ENCODE measurements around the gene COL13A1.

Gene COL13A1

GRCh38 chr10:69797959-69798358 lies 3.7 kb upstream of the COL13A1 start:
- no peak for ATAC-seq
- TF ChIP-seq CREB5 (CRISPR knock-in tag; IDR thresholded peaks at IDR 0.05; ENCODE audit: low read depth) (no peak), GLIS3 (CRISPR knock-in tag; IDR thresholded peaks at IDR 0.05) (no peak), PPARA (CRISPR knock-in tag; IDR thresholded peaks at IDR 0.05; ENCODE audit: borderline replicate concordance) (no peak), TOX (CRISPR knock-in tag; IDR thresholded peaks at IDR 0.05; ENCODE audit: borderline replicate concordance) (no peak), OSR1 (CRISPR knock-in tag; IDR thresholded peaks at IDR 0.05) (no peak)

GRCh38 chr10:69800109-69800508 lies 1.6 kb upstream of the COL13A1 start:
- TF ChIP-seq TSHZ2 (CRISPR knock-in tag; IDR thresholded peaks at IDR 0.05) (no peak), ZNF70 (CRISPR knock-in tag; IDR thresholded peaks at IDR 0.05) (no peak), BACH2 (CRISPR knock-in tag; IDR thresholded peaks at IDR 0.05; ENCODE audit: borderline replicate concordance) (no peak), CSRNP3 (CRISPR knock-in tag; IDR thresholded peaks at IDR 0.05) (no peak), CREB5 (CRISPR knock-in tag; IDR thresholded peaks at IDR 0.05; ENCODE audit: low read depth) (no peak), ISL1 (CRISPR knock-in tag; IDR thresholded peaks at IDR 0.05) (no peak), RARB (CRISPR knock-in tag; IDR thresholded peaks at IDR 0.05) (no peak), SNAI2 (CRISPR knock-in tag; IDR thresholded peaks at IDR 0.05) (no peak), ZNF8 (CRISPR knock-in tag; IDR thresholded peaks at IDR 0.05) (no peak), ZNF565 (CRISPR knock-in tag; conservative IDR thresholded peaks at IDR 0.05; ENCODE audit: low read depth) (no peak), TCF4 (CRISPR knock-in tag; IDR thresholded peaks at IDR 0.05; ENCODE audit: borderline replicate concordance) (no peak), ZFP30 (CRISPR knock-in tag; IDR thresholded peaks at IDR 0.05) (no peak), CSDC2 (CRISPR knock-in tag; IDR thresholded peaks at IDR 0.05) (no peak)
- peak; percentile 74 for ATAC-seq

- ATAC-seq, result no peak
- TF ChIP-seq RARB (CRISPR knock-in tag; IDR thresholded peaks at IDR 0.05), result no peak
- no peak for TF ChIP-seq ESRRG (CRISPR knock-in tag; IDR thresholded peaks at IDR 0.05)
- no peak for TF ChIP-seq TOX (CRISPR knock-in tag; IDR thresholded peaks at IDR 0.05; ENCODE audit: borderline replicate concordance)
- TF ChIP-seq CREB5 (CRISPR knock-in tag; IDR thresholded peaks at IDR 0.05; ENCODE audit: low read depth), result no peak
- TF ChIP-seq BACH2 (CRISPR knock-in tag; IDR thresholded peaks at IDR 0.05; ENCODE audit: borderline replicate concordance), result no peak
- no peak for TF ChIP-seq GLIS3 (CRISPR knock-in tag; IDR thresholded peaks at IDR 0.05)
- no peak for TF ChIP-seq TCF4 (CRISPR knock-in tag; IDR thresholded peaks at IDR 0.05; ENCODE audit: borderline replicate concordance)
- no peak for TF ChIP-seq ZFP3 (CRISPR knock-in tag; IDR thresholded peaks at IDR 0.05)
- no peak for TF ChIP-seq SNAI2 (CRISPR knock-in tag; IDR thresholded peaks at IDR 0.05)
- TF ChIP-seq CSDC2 (CRISPR knock-in tag; IDR thresholded peaks at IDR 0.05), result no peak
- no peak for TF ChIP-seq CSRNP3 (CRISPR knock-in tag; IDR thresholded peaks at IDR 0.05)
- TF ChIP-seq PATZ1 (CRISPR knock-in tag; IDR thresholded peaks at IDR 0.05; ENCODE audit: borderline replicate concordance), result no peak
- no peak for TF ChIP-seq PPARA (CRISPR knock-in tag; IDR thresholded peaks at IDR 0.05; ENCODE audit: borderline replicate concordance)
- no peak for TF ChIP-seq POU6F1 (CRISPR knock-in tag; IDR thresholded peaks at IDR 0.05; ENCODE audit: borderline replicate concordance, low read depth)
Measured at GRCh38 chr10:69800665-69801064, 1.0 kb upstream of the COL13A1 start.

Measured in SK-N-SH treated with all-trans-retinoic acid at 6 μM for 48 hours (cell line).